Ovary (tissue), 3 donors: ENCODE results near the gene DGKQ.

Source experiments
- CTCF ChIP-seq, 3 donors: fragments of 450-650 bp in 2 of 3; fragments of 200-600 bp in 1 of 3; IDR thresholded peaks; one replicate each; pipeline versions ENCODE4 v1.5.1 to v1.8.0; 2016 to 2022; ENCODE audit warnings: antibody characterized with exemption in 3 of 3, mild to moderate bottlenecking in 1 of 3
- POLR2A ChIP-seq: fragments of 450-650 bp; IDR thresholded peaks from one replicate; pipeline ENCODE4 v1.6.1; 2017; ENCODE audit warnings: antibody characterized with exemption, mild to moderate bottlenecking, moderate library complexity
- donor health status: DM: no; HTN: no; CAD: no.

DNA sequence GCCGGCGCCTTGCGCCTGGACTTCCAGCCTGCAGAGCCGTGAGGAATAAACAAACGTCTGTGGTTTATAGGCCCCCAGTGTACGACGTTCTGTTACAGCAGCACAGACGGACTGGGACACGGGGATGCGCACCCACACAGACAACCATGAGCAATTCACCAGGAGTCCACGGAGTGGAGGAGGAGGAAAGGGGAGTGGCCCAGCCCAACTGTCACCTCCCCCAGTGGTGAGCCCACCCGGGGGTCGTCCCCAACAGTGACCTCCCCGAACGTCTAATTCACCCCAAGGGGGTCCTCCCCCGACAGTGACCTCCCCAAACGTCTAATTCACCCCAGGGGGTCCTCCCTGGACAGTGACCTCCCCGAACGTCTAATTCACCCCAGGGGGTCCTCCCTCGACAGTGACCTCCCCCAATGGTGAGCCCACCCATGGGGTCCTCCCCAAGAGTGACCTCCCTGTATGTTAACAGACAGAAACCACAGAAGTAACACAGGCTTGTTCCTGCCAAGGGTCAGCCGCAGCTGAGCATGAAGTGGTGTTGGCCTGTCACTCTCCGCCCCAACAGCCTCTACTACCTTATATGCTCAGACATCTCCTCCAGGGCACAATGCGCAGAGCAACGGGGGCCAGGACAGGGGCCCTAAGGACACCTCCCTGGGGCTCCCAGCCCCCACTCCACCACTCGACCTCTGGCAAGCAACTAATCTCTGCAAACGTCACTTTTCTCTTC lies 47.4 kb downstream of the DGKQ start:
- no peak for TF ChIP-seq CTCF (IDR thresholded peaks at IDR 0.05)
- TF ChIP-seq POLR2A, result no peak
